SK-N-SH treated with all-trans-retinoic acid at 6 μM for 48 hours (cell line): ENCODE results near the gene CPNE7.

Experiments
- ATAC-seq: fragments of 200-7000 bp; cut with Tn5 transposase; 3 replicates; pipeline ENCODE4 v1.9.1; 2020; ENCODE audit warnings: mild to moderate bottlenecking, moderate library complexity
- ARNTL ChIP-seq: fragments of 450-650 bp; formaldehyde crosslinking; IDR thresholded peaks from 2 replicates; pipeline ENCODE4 v1.5.0; 2020; ENCODE audit warnings: low read depth, mild to moderate bottlenecking, moderate library complexity, borderline replicate concordance
- ESRRG ChIP-seq: fragments of 250-450 bp; sonication (Bioruptor Pico); IDR thresholded peaks from 2 replicates; pipeline ENCODE4 v1.6.1; 2021; ENCODE audit warnings: mild to moderate bottlenecking
- GLIS3 ChIP-seq: fragments of 250-450 bp; sonication (Bioruptor Pico); IDR thresholded peaks from 2 replicates; pipeline ENCODE4 v1.5.0; 2020; ENCODE audit warnings: mild to moderate bottlenecking, moderate library complexity
- ISL1 ChIP-seq: fragments of 250-450 bp; sonication (Bioruptor Pico); IDR thresholded peaks from 2 replicates; pipeline ENCODE4 v2.1.2; 2022; ENCODE audit warnings: mild to moderate bottlenecking, moderate library complexity
- OSR1 ChIP-seq: fragments of 250-450 bp; sonication (Bioruptor Pico); IDR thresholded peaks from 2 replicates; pipeline ENCODE4 v1.8.0; 2022; ENCODE audit warnings: moderate library complexity, mild to moderate bottlenecking, inconsistent platforms
- PPARA ChIP-seq: fragments of 250-450 bp; sonication (Bioruptor Pico); IDR thresholded peaks from 2 replicates; pipeline ENCODE4 v1.5.0; 2020; ENCODE audit warnings: mild to moderate bottlenecking, borderline replicate concordance
- RARB ChIP-seq: fragments of 250-450 bp; sonication (Bioruptor Pico); IDR thresholded peaks from 2 replicates; pipeline ENCODE4 v1.8.0; 2021; ENCODE audit warnings: mild to moderate bottlenecking, moderate library complexity
- SNAI2 ChIP-seq: fragments of 250-450 bp; sonication (Bioruptor Pico); IDR thresholded peaks from 2 replicates; pipeline ENCODE4 v1.5.0; 2020; ENCODE audit warnings: mild to moderate bottlenecking, moderate library complexity
- TCF4 ChIP-seq: fragments of 250-450 bp; sonication (Bioruptor Pico); IDR thresholded peaks from 2 replicates; pipeline ENCODE4 v1.8.0; 2021; ENCODE audit warnings: mild to moderate bottlenecking, moderate library complexity, borderline replicate concordance
- TSHZ2 ChIP-seq: fragments of 250-450 bp; sonication (Bioruptor Pico); IDR thresholded peaks from 2 replicates; pipeline ENCODE4 v1.5.0; 2020; ENCODE audit warnings: mild to moderate bottlenecking, moderate library complexity
- ZC3H10 ChIP-seq: fragments of 250-450 bp; sonication (Bioruptor Pico); IDR thresholded peaks from 2 replicates; pipeline ENCODE4 v1.5.1; 2021; ENCODE audit warnings: mild to moderate bottlenecking, moderate library complexity
- ZFP3 ChIP-seq: fragments of 250-450 bp; sonication (Bioruptor Pico); IDR thresholded peaks from 2 replicates; pipeline ENCODE4 v1.5.0; 2020; ENCODE audit warnings: mild to moderate bottlenecking, moderate library complexity
- ZNF565 ChIP-seq: fragments of 450-650 bp; formaldehyde crosslinking; conservative IDR thresholded peaks from 2 replicates; pipeline ENCODE4 v1.5.0; 2020; ENCODE audit warnings: low read depth, mild to moderate bottlenecking, moderate library complexity
- ZNF8 ChIP-seq: fragments of 450-650 bp; formaldehyde crosslinking; IDR thresholded peaks from 2 replicates; pipeline ENCODE4 v1.5.0; 2020; ENCODE audit warnings: mild to moderate bottlenecking, moderate library complexity
- TF ChIP-seq, protein P1 (sequence below): fragments of 250-450 bp; sonication (Bioruptor Pico); IDR thresholded peaks from 2 replicates; pipeline ENCODE4 v1.5.1; 2020; ENCODE audit warnings: low read depth, mild to moderate bottlenecking, moderate library complexity

The CPNE7 gene

DNA sequence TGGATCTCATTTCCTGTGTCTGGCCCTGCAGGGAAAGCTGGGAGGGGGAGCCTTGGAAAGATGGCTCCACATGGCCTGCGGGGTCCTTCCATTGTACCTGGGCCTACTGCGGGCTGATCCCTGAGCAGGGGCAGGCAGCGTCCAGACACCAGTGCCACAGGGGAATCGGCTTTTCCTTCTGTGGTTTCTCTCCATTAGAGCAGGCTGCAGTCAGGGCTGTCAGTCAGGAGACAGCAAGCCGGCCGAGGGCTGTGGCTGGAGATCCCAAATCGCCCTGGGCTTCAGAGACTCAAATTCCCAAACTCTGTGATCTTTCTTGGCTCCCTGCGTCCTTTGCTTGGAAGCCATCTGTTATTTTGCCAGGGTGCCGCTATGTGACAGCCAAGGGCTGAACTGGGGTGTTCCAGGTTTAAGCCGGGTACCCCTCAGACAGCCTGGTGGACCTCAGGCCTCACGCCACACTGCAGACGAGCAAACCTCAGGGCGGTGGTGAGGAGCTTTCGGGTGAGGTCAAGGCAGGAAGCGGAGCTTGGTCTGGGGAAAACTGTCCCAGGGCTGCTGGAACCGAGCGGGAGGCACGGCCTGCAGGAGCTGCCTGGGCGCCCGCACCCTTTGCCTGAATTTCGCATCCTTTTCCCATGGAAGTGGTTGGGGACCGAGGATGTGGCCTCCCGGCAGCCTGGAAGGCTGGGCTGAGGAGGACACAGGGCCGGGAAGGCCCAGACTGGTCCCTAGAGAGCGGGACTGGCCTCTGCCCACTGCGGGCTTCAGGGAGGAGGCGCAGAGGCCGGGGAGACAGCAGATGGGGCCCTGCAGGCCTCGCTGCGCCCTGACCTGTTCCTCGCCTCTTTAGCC, 1.5 kb upstream of the CPNE7 start:
- ATAC-seq = no peak

GRCh38 chr16:89574681-89575246, 794 bp upstream of the CPNE7 start:
- ATAC-seq = no peak
- no peak for TF ChIP-seq ESRRG (CRISPR knock-in tag)
- no peak for TF ChIP-seq ZC3H10
- TF ChIP-seq, protein P1, sequence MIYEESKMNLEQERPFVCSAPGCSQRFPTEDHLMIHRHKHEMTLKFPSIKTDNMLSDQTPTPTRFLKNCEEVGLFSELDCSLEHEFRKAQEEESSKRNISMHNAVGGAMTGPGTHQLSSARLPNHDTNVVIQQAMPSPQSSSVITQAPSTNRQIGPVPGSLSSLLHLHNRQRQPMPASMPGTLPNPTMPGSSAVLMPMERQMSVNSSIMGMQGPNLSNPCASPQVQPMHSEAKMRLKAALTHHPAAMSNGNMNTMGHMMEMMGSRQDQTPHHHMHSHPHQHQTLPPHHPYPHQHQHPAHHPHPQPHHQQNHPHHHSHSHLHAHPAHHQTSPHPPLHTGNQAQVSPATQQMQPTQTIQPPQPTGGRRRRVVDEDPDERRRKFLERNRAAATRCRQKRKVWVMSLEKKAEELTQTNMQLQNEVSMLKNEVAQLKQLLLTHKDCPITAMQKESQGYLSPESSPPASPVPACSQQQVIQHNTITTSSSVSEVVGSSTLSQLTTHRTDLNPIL (CRISPR knock-in tag) = no peak
- TF ChIP-seq ARNTL (CRISPR knock-in tag) = no peak
- no peak for TF ChIP-seq GLIS3 (CRISPR knock-in tag)
- no peak for TF ChIP-seq ZFP3 (CRISPR knock-in tag)
- no peak for TF ChIP-seq SNAI2 (CRISPR knock-in tag)
- no peak for TF ChIP-seq ISL1 (CRISPR knock-in tag)
- TF ChIP-seq, all 23 proteins: peak for 0

More for the DNA sequence above, 1.5 kb upstream of the CPNE7 start:
- TF ChIP-seq ZNF8 (CRISPR knock-in tag) = no peak
- no peak for TF ChIP-seq PPARA
- no peak for TF ChIP-seq ISL1 (CRISPR knock-in tag)
- no peak for TF ChIP-seq TSHZ2 (CRISPR knock-in tag)
- no peak for TF ChIP-seq ZNF565 (CRISPR knock-in tag)

GRCh38 chr16:89576153-89577054, 846 bp downstream of the CPNE7 start:
- no peak for ATAC-seq
- TF ChIP-seq GLIS3 (CRISPR knock-in tag) = no peak
- TF ChIP-seq PPARA = no peak
- TF ChIP-seq, protein P1 (CRISPR knock-in tag) = no peak
- TF ChIP-seq OSR1 (CRISPR knock-in tag) = no peak
- TF ChIP-seq ZNF565 (CRISPR knock-in tag) = no peak
- TF ChIP-seq ARNTL (CRISPR knock-in tag) = no peak
- no peak for TF ChIP-seq ZFP3 (CRISPR knock-in tag)
- no peak for TF ChIP-seq SNAI2 (CRISPR knock-in tag)
- TF ChIP-seq TSHZ2 (CRISPR knock-in tag) = no peak
- no peak for TF ChIP-seq TCF4 (CRISPR knock-in tag)
- TF ChIP-seq RARB (CRISPR knock-in tag) = no peak
- TF ChIP-seq, all 23 proteins: peak for 0
